ENCODE measurements around the gene SHF. TPM values are rescaled to one million over a fixed set of nuclear protein-coding genes. Genes with fewer than 3 reads are reported as not detected.

Gene SHF
- total RNA-seq, 1 experiment from 2014 or later = 22.9 TPM

GRCh38 chr15:45168751-45169551 lies 18.8 kb downstream of the SHF start:
- no peak overlapping the region for H3K27ac ChIP-seq
- no peak for DNase-seq

DNA sequence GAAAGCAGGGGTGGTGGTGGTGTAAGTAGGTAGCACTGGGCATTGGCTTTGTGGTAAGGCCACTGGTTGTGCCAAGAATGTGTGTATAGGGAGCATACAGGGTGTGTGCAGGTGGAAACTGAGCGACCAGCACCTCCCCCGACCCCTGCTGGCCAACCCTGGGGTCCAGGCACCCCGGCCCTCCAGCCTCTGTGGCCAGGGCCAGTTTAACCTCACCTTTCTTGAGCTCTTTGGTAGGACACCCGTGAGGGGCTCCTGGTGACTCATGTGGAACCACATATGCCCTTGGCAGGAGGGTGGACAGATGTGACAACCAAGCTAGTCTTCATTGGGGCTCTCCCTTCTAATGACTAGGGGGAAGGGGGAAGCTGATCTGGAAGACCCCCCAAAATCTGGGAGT lies 19.5 kb downstream of the SHF start:
- Histone ChIP-seq H3K36me3 (no peaks in the 10 kb centered on the region; the same call in 1 of the 2 replicates), H3K27ac (no peak overlapping the region), H3K27me3 (no peaks in the 10 kb centered on the region), H3K4me1 (no peaks in the 10 kb centered on the region), H3K4me3 (no peak overlapping the region), H3K9me3 (replicated peaks) (no peaks in the 10 kb centered on the region)
- no peak for DNase-seq

More at GRCh38 chr15:45168751-45169551, 18.8 kb downstream of the SHF start:
- Histone ChIP-seq H3K9me3 (replicated peaks) (no peaks in the 10 kb centered on the region), H3K36me3 (peaks cover 3% of the 10 kb centered on the region; the same call in 1 of the 2 replicates), H3K27me3 (no peaks in the 10 kb centered on the region), H3K4me1 (no peaks in the 10 kb centered on the region), H3K4me3 (no peak overlapping the region)

DNA sequence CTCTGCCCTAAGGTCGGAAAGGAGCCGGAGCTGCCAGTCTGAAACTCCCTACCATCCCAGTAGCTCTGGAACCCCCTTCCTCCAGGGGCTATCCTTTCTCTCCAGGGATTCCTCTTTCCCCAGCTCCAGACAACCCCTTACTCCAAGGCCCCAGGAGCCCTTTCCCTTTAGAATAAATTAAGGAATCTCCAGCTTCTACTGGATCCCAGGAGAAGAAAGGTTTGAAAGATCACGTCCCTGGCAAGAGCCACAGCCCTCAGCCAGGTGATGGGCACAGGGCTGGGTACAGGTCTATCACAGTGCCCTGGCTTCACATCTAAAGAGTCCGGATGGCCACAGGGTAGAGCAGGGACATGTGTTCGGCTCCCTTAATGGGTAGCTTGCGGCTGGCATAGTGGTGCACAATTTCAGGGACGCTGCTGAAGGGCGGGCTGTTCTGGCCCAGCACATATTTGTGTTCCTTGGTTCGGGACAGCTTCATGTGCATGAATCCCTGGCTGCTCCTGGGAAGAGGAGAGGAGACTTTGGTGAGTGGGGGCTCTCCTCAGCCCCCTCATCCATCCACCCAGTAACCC lies 20.0 kb downstream of the SHF start:
- no peak for DNase-seq
- Histone ChIP-seq H3K4me3 (peak overlapping the region; percentile 65), H3K9me3 (replicated peaks) (no peaks in the 10 kb centered on the region), H3K27ac (peak overlapping the region; percentile 79; the same call in 1 of the 2 replicates), H3K36me3 (no peaks in the 10 kb centered on the region; the same call in 1 of the 2 replicates), H3K27me3 (no peaks in the 10 kb centered on the region), H3K4me1 (peaks cover 2% of the 10 kb centered on the region)

GRCh38 chr15:45166834-45167630 lies 20.7 kb downstream of the SHF start:
- DNase-seq = peak; percentile 95 to 96
- Histone ChIP-seq H3K27ac (peak overlapping the region; percentile 79), H3K27me3 (no peaks in the 10 kb centered on the region), H3K9me3 (replicated peaks) (no peaks in the 10 kb centered on the region), H3K4me1 (peaks cover 5% of the 10 kb centered on the region), H3K36me3 (no peaks in the 10 kb centered on the region; the same call in 1 of the 2 replicates), H3K4me3 (peak overlapping the region; percentile 65)

DNA sequence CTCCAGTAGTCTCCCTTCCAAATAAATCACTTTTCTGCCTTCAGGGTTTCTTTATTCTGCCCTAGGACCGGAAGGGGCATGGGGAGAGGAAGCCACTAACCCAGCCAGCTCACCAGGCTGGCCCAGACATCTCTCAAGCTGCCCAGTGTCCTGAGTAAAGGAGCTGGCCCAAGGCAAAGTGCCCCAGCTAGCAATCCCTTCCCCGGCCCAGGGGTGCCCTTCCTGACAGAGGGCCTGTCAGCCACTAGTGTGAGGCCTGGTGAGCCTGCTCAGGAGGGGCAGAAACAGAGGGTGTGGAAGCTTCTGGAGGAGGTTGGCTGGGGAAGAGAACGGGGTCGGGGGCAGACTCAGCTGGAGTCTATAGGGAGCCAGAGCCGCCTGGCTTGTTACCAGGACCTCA lies 22.2 kb downstream of the SHF start:
- H3K9me3 ChIP-seq (replicated peaks) = no peaks in the 10 kb centered on the region
- no peaks in the 10 kb centered on the region for H3K36me3 ChIP-seq
- peaks cover 5% of the 10 kb centered on the region for H3K4me1 ChIP-seq
- H3K4me3 ChIP-seq = no peak overlapping the region
- no peaks in the 10 kb centered on the region for H3K27me3 ChIP-seq
- DNase-seq = no peak
- no peak overlapping the region for H3K27ac ChIP-seq

DNA sequence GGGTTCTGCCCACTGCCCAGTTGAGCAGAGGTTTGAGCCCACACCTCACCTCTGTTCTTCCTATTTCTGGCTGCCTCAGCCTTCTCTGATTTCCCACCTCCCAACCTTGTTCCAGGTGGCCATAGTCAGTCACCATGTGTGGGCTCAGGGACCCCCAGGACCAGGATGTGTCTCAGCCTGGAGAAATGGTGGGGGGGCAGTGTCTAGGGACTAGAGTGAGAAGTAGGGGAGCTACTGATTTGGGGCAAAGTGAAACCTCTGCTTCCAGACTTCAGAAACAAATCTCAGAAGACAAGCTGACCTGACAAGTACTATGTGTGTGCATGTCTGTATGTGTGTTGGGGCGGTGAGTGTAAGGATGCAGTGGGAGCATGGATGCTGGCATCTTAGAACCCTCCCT lies 22.9 kb downstream of the SHF start:
- H3K4me1 ChIP-seq = peaks cover 5% of the 10 kb centered on the region
- H3K4me3 ChIP-seq = no peak overlapping the region
- no peaks in the 10 kb centered on the region for H3K36me3 ChIP-seq
- no peaks in the 10 kb centered on the region for H3K27me3 ChIP-seq
- H3K27ac ChIP-seq = no peak overlapping the region
- DNase-seq = no peak
- H3K9me3 ChIP-seq (replicated peaks) = no peaks in the 10 kb centered on the region

GRCh38 chr15:45163508-45163856 lies 24.3 kb downstream of the SHF start:
- Histone ChIP-seq H3K4me3 (no peak overlapping the region), H3K36me3 (no peaks in the 10 kb centered on the region), H3K4me1 (peaks cover 5% of the 10 kb centered on the region), H3K27me3 (no peaks in the 10 kb centered on the region), H3K27ac (no peak overlapping the region), H3K9me3 (replicated peaks) (no peaks in the 10 kb centered on the region)
- no peak for DNase-seq

- H3K9me3 ChIP-seq (replicated peaks) = no peaks in the 10 kb centered on the region
- H3K36me3 ChIP-seq = no peaks in the 10 kb centered on the region
- DNase-seq = peak; percentile 91 to 95
- no peak overlapping the region for H3K4me3 ChIP-seq
- H3K27me3 ChIP-seq = no peaks in the 10 kb centered on the region
- peaks cover 5% of the 10 kb centered on the region for H3K4me1 ChIP-seq
- no peak overlapping the region for H3K27ac ChIP-seq
Observed at GRCh38 chr15:45162771-45163507, 24.8 kb downstream of the SHF start.

- no peaks in the 10 kb centered on the region for H3K27me3 ChIP-seq
Observed at GRCh38 chr15:45161666-45162065, 26.1 kb downstream of the SHF start.

GRCh38 chr15:45157974-45158373 lies 29.8 kb downstream of the SHF start:
- peak; percentile 66 to 72 for DNase-seq
- H3K27ac ChIP-seq = no peak overlapping the region
- peaks cover 5% of the 10 kb centered on the region for H3K4me1 ChIP-seq
- no peaks in the 10 kb centered on the region for H3K36me3 ChIP-seq
- no peaks in the 10 kb centered on the region for H3K27me3 ChIP-seq
- H3K9me3 ChIP-seq (replicated peaks) = no peaks in the 10 kb centered on the region
- no peak overlapping the region for H3K4me3 ChIP-seq

More at GRCh38 chr15:45161666-45162065, 26.1 kb downstream of the SHF start:
- Histone ChIP-seq H3K4me1 (peaks cover 5% of the 10 kb centered on the region), H3K27ac (no peak overlapping the region), H3K9me3 (replicated peaks) (no peaks in the 10 kb centered on the region), H3K36me3 (no peaks in the 10 kb centered on the region), H3K4me3 (no peak overlapping the region)
- no peak for DNase-seq

DNA sequence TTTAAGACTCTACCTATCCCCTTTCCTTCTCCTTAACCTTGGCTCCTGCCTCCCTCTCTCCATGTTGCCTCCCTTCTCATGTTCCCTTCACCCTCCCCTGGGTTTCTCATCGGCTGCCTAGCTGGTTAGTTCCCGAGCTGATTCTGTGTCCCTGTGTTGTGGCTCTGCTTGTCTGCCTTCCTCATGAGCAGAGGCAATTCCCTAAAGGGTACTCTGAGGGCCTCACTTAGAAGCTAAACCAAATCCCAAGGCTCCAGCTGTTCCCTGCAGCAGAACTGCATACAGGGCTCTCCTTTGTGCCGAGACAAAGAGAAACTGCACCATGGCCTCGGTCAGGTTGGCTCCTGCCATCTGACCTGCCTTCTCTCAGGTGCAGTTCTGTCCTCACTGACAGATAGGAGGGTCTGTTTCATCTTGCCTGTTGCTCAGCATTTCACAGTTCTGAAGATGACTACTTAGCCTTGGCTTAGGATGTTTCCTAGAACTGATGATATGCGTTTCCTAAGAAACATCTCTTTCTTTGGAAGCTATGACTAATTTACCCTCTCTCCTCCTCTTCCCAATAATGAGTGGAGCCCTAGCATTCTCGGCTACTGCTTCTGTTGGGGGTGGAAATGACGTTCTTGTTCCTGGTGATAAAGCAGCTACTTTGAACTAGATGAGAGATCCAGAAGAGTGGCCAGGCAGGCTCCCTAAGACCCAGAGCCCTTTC lies 30.9 kb downstream of the SHF start:
- Histone ChIP-seq H3K4me3 (no peak overlapping the region), H3K36me3 (no peaks in the 10 kb centered on the region), H3K9me3 (replicated peaks) (no peaks in the 10 kb centered on the region), H3K27ac (no peak overlapping the region), H3K4me1 (no peaks in the 10 kb centered on the region; the same call in 1 of the 2 replicates), H3K27me3 (no peaks in the 10 kb centered on the region)
- peak in 1 of 2 experiments; percentile 41 for DNase-seq

DNA sequence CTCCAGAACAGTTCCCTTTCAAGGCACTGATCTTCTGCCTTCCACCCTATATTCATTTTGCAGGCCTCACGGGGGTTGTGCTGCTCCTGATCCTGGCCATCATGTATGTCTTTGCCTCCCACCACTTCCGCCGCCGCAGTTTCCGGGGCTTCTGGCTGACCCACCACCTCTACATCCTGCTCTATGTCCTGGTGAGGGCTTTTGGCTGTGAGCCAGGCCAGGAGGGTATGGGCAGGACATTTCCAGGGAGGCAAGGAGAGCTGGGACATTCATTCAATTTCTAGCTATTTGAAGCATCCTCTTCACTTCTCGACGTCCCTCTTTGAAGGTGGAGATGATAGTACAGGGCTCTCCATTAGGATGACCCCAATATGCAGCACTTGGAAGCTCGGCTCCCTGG lies 32.0 kb downstream of the SHF start:
- Histone ChIP-seq H3K4me3 (no peak overlapping the region), H3K9me3 (replicated peaks) (no peaks in the 10 kb centered on the region), H3K4me1 (no peaks in the 10 kb centered on the region; the same call in 1 of the 2 replicates), H3K27me3 (no peaks in the 10 kb centered on the region), H3K27ac (no peak overlapping the region), H3K36me3 (no peaks in the 10 kb centered on the region)
- DNase-seq = no peak

DNA sequence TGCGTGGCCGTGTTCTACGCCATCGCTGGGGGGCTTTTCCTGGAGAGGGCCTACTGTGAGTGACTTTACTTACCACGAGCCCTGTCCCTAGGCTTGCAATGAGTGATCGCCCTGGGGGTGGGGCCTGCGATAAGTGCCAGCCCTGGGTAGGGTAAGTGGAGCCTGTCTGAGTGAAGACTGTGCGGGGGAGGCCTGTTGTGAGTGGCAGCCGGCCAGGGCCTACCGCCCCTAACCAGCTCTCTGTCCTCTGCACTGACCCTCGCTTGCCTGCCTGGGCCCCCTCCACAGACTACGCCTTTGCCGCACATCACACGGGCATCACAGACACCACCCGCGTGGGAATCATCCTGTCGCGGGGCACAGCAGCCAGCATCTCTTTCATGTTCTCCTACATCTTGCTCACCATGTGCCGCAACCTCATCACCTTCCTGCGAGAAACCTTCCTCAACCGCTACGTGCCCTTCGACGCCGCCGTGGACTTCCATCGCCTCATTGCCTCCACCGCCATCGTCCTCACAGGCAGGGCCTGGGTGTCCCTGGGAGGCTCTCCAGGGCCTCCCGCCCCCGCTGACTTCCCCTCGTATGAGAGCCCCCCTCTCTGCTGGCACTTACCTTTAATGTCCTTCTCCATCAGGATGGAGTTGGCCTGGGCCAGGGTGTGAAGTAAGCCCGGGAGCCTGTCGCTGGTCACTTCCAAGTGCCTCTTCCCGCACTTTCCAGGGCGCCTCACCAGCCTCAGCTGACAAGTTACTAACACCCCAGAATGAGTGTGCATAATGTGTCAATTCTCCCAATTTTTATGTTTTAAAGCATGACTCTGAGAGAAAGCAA lies 35.6 kb downstream of the SHF start:
- DNase-seq = no peak
- no peaks in the 10 kb centered on the region; the same call in 1 of the 2 replicates for H3K4me1 ChIP-seq
- H3K27ac ChIP-seq = no peak overlapping the region
- H3K4me3 ChIP-seq = no peak overlapping the region
- H3K27me3 ChIP-seq = no peaks in the 10 kb centered on the region
- H3K9me3 ChIP-seq (replicated peaks) = no peaks in the 10 kb centered on the region
- H3K36me3 ChIP-seq = no peaks in the 10 kb centered on the region

All from SJCRH30 (cell line).